ENCODE results near the gene IL32.

IL32 gene

GRCh38 chr16:3027983-3028715, 37.3 kb upstream of the IL32 start:
- DNase-seq, result peak; percentile 83 to 90

GRCh38 chr16:3028716-3029319, 36.6 kb upstream of the IL32 start:
- DNase-seq, result no peak

- peak; percentile 43 to 55 for DNase-seq
Measured at GRCh38 chr16:3029491-3030221, 35.8 kb upstream of the IL32 start.

- no peak for DNase-seq
Measured at GRCh38 chr16:3030222-3031212, 34.9 kb upstream of the IL32 start.

GRCh38 chr16:3032624-3033023, 32.8 kb upstream of the IL32 start:
- no peak for DNase-seq

GRCh38 chr16:3035289-3035971, 30.0 kb upstream of the IL32 start:
- no peak for DNase-seq

- DNase-seq, result no peak
Measured at GRCh38 chr16:3035972-3036725, 29.3 kb upstream of the IL32 start.

GRCh38 chr16:3036726-3037315, 28.6 kb upstream of the IL32 start, which contains the start of gene BICDL2:
Gene BICDL2 (minus strand): TSS chr16:3036944. CDS start chr16:3035496, 1,448 bp downstream.
- no peak for DNase-seq

- DNase-seq, result no peak
Measured at GRCh38 chr16:3038256-3038655, 27.2 kb upstream of the IL32 start.

GRCh38 chr16:3038896-3039295, 26.5 kb upstream of the IL32 start:
- no peak for DNase-seq

GRCh38 chr16:3042376-3042775, 23.1 kb upstream of the IL32 start:
- no peak for DNase-seq

- DNase-seq, result no peak
Measured at GRCh38 chr16:3044708-3045107, 20.7 kb upstream of the IL32 start.

GRCh38 chr16:3045758-3046640, 19.4 kb upstream of the IL32 start, which contains the start of gene MMP25:
Gene MMP25 (plus strand): TSS chr16:3046561. CDS start chr16:3046918, 357 bp downstream.
- no peak for DNase-seq

GRCh38 chr16:3046641-3047386, 18.6 kb upstream of the IL32 start:
- no peak for DNase-seq

GRCh38 chr16:3047387-3047720, 18.1 kb upstream of the IL32 start:
- no peak for DNase-seq

- no peak for DNase-seq
Measured at GRCh38 chr16:3049921-3050481, 15.4 kb upstream of the IL32 start.

GRCh38 chr16:3050487-3050886, 15.0 kb upstream of the IL32 start:
- no peak for DNase-seq

- no peak for DNase-seq
Measured at GRCh38 chr16:3051009-3051408, 14.4 kb upstream of the IL32 start.

- DNase-seq, result no peak
Measured at GRCh38 chr16:3051494-3051893, 13.9 kb upstream of the IL32 start.
